SU-DHL-6 (cell line): ENCODE results near the gene KIF5C.
A peak's percentile ranks its signal among the peaks of the same experiment; 100 is the strongest.

Source experiments
- H2AFZ ChIP-seq: fragments of 200-600 bp; sonication (generic); 2 replicates; pipeline ENCODE4 v1.6.1; 2014; ENCODE audit warnings: low read depth, mild to moderate bottlenecking, moderate library complexity, mixed read lengths, antibody characterized with exemption, low read length; ENCODE audit not compliant: severe bottlenecking
- H3F3A ChIP-seq: fragments of 200-600 bp; shearing (Covaris generic); 2 replicates; pipeline ENCODE4 v1.6.0; 2016; ENCODE audit warnings: antibody characterized with exemption, mild to moderate bottlenecking; ENCODE audit not compliant: insufficient read depth
- H3K27ac ChIP-seq: fragments of 200-600 bp; sonication (generic); 2 replicates; pipeline ENCODE4 v1.5.1; 2016; ENCODE audit warnings: low read depth, mild to moderate bottlenecking, low read length, moderate library complexity, mixed read lengths
- H3K27me3 ChIP-seq: fragments of 200-600 bp; sonication (generic), shearing (Covaris generic); 2 replicates; pipeline ENCODE4 v1.6.0; 2014; ENCODE audit warnings: mild to moderate bottlenecking, low read length
- H3K36me3 ChIP-seq: fragments of 200-600 bp; sonication (generic); 2 replicates; pipeline ENCODE4 v1.6.1; 2014; ENCODE audit warnings: mild to moderate bottlenecking, low read length, mixed read lengths
- H3K4me2 ChIP-seq: fragments of 300-600, 200-600 bp; shearing (Covaris generic), sonication (generic); 2 replicates; pipeline ENCODE4 v1.6.0; 2014; ENCODE audit warnings: low read length, low read depth, mild to moderate bottlenecking; ENCODE audit not compliant: poor library complexity, severe bottlenecking
- H3K4me3 ChIP-seq: fragments of 200-600 bp; sonication (generic); 2 replicates; pipeline ENCODE4 v1.5.1; 2014; ENCODE audit warnings: antibody characterized with exemption, low read length, mild to moderate bottlenecking, mixed read lengths; ENCODE audit not compliant: insufficient read depth, poor library complexity, severe bottlenecking
- H3K79me2 ChIP-seq: fragments of 200-600 bp; sonication (generic); 2 replicates; pipeline ENCODE4 v1.6.1; 2014; ENCODE audit warnings: mild to moderate bottlenecking, low read length, moderate library complexity; ENCODE audit not compliant: insufficient read depth
- H3K9ac ChIP-seq: fragments of 200-600 bp; sonication (generic); 2 replicates; pipeline ENCODE4 v1.7.0; 2014; ENCODE audit warnings: mild to moderate bottlenecking, low read length
- H3K9me2 ChIP-seq: fragments of 200-600 bp; sonication (generic); replicated peaks from 2 replicates; pipeline ENCODE4 v1.6.1; 2014; ENCODE audit warnings: low read length; ENCODE audit not compliant: insufficient read depth
- H3K9me3 ChIP-seq: fragments of 200-600 bp; sonication (generic); 2 replicates; pipeline ENCODE4 v1.6.1; 2014; ENCODE audit warnings: low read length, mixed read lengths; ENCODE audit not compliant: insufficient read depth
- H4K20me1 ChIP-seq: fragments of 200-600 bp; sonication (generic); 2 replicates; pipeline ENCODE4 v1.6.1; 2014; ENCODE audit warnings: low read depth, mild to moderate bottlenecking, antibody characterized with exemption, low read length, moderate library complexity, mixed read lengths
- EZH2phosphoT487 ChIP-seq: fragments of 200-600 bp; sonication (generic), shearing (Covaris generic); conservative IDR thresholded peaks from 2 replicates; pipeline ENCODE4 v1.6.1; 2018; ENCODE audit warnings: mild to moderate bottlenecking, antibody characterized with exemption, low read length, moderate library complexity, mixed read lengths
- TF ChIP-seq, protein P1 (sequence below): fragments of 200-600 bp; sonication (generic); IDR thresholded peaks from one replicate; pipeline ENCODE4 v1.5.1; 2017; ENCODE audit warnings: antibody characterized with exemption, mild to moderate bottlenecking, low read length, moderate library complexity; ENCODE audit not compliant: insufficient read depth, poor library complexity, severe bottlenecking

Gene KIF5C

DNA sequence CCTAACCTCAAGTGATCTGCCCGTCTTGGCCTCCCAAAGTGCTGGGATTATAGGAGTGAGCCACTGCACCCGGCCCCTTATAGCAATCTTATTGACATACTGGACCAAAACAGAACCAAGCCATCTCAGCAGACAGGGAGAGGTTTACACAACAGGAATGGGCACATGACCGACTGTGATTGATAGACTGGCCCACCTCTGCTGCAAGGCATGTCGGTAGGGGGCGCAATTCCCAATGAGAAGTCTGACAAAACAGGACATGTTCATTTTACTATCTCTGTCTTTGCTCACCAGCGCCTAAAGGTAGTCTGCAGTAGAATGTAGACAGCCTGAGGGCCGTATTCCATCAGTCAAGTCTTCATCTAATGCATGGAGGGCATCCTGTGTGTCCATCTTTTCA lies 165.4 kb downstream of the KIF5C start:
- no peaks in the 10 kb centered on the region for H3K9me2 ChIP-seq
- peaks cover 5% of the 10 kb centered on the region; the same call in 1 of the 2 replicates for H3K36me3 ChIP-seq
- no peaks in the 10 kb centered on the region for H3K9me3 ChIP-seq
- no peak overlapping the region for H3K27ac ChIP-seq
- TF ChIP-seq, protein P1, sequence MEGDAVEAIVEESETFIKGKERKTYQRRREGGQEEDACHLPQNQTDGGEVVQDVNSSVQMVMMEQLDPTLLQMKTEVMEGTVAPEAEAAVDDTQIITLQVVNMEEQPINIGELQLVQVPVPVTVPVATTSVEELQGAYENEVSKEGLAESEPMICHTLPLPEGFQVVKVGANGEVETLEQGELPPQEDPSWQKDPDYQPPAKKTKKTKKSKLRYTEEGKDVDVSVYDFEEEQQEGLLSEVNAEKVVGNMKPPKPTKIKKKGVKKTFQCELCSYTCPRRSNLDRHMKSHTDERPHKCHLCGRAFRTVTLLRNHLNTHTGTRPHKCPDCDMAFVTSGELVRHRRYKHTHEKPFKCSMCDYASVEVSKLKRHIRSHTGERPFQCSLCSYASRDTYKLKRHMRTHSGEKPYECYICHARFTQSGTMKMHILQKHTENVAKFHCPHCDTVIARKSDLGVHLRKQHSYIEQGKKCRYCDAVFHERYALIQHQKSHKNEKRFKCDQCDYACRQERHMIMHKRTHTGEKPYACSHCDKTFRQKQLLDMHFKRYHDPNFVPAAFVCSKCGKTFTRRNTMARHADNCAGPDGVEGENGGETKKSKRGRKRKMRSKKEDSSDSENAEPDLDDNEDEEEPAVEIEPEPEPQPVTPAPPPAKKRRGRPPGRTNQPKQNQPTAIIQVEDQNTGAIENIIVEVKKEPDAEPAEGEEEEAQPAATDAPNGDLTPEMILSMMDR: peak; percentile 75
- no peak for TF ChIP-seq EZH2phosphoT487
- H3K9ac ChIP-seq: no peak overlapping the region
- peaks cover 75% of the 10 kb centered on the region for H3K79me2 ChIP-seq
- H3F3A ChIP-seq: peaks cover 39% of the 10 kb centered on the region
- no peaks in the 10 kb centered on the region for H3K27me3 ChIP-seq
- no peak overlapping the region for H2AFZ ChIP-seq
- peak overlapping the region; percentile 94 for H3K4me2 ChIP-seq
- peak overlapping the region; percentile 75 for H3K4me3 ChIP-seq
- no peaks in the 10 kb centered on the region; the same call in 1 of the 2 replicates for H4K20me1 ChIP-seq

DNA sequence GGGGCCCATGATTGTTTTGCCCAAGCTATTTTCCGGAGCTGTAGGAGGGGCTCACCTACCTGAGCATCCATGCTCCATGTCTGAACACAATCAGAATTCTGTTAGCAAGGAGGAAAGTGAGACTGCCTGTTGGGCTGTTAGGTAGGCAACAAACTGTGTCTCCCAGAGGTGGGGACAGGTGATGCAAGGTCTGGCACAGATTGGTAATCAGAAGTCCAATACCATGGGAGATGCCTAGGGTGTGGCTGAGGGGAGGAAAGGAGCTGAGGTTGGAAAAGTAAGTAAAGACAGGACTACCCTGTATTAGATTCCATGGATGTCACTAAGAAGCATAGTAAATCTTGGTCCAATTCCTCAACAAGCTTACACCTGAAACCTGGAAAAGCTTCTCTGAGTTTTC lies 166.5 kb downstream of the KIF5C start:
- Histone ChIP-seq H3K4me3 (no peak overlapping the region), H4K20me1 (no peaks in the 10 kb centered on the region; the same call in 1 of the 2 replicates), H3K27me3 (no peaks in the 10 kb centered on the region), H3K4me2 (no peak overlapping the region), H2AFZ (no peak overlapping the region), H3K9ac (no peak overlapping the region), H3K9me2 (no peaks in the 10 kb centered on the region), H3K27ac (no peak overlapping the region), H3K79me2 (peaks cover 85% of the 10 kb centered on the region), H3K36me3 (peaks cover 15% of the 10 kb centered on the region), H3K9me3 (peaks cover 9% of the 10 kb centered on the region; the same call in 1 of the 2 replicates), H3F3A (peaks cover 29% of the 10 kb centered on the region)
- TF ChIP-seq EZH2phosphoT487: no peak
- TF ChIP-seq, protein P1: no peak

DNA sequence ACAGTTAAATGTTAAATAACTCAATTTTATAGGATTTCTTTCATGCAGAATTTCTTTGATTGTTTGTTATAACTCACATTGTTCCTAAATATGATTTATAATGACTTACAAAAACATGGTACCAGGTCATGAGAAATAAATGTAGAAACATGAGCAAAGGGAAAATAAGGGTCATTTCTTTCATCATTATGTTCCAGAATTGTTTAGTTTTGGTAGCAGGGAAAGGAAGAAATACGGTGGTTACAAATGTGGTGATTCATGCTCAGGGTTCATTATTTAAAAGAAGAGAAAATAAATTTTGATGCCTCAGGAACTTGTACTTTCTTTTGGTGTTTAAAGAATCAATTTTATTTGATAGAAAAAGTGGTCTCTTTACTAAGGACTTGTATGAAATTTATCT lies 167.9 kb downstream of the KIF5C start:
- Histone ChIP-seq H3K27me3 (no peaks in the 10 kb centered on the region), H3K9me3 (peaks cover 9% of the 10 kb centered on the region; the same call in 1 of the 2 replicates), H3K27ac (no peak overlapping the region), H4K20me1 (no peaks in the 10 kb centered on the region; the same call in 1 of the 2 replicates), H3K4me2 (peak overlapping the region; percentile 6), H3K9ac (no peak overlapping the region), H2AFZ (no peak overlapping the region), H3F3A (peaks cover 15% of the 10 kb centered on the region), H3K9me2 (no peaks in the 10 kb centered on the region), H3K4me3 (no peak overlapping the region), H3K36me3 (peaks cover 22% of the 10 kb centered on the region), H3K79me2 (peaks cover 97% of the 10 kb centered on the region)
- TF ChIP-seq, protein P1: no peak
- no peak for TF ChIP-seq EZH2phosphoT487
